ENCODE data around the gene MRPL9.

The MRPL9 gene

DNA sequence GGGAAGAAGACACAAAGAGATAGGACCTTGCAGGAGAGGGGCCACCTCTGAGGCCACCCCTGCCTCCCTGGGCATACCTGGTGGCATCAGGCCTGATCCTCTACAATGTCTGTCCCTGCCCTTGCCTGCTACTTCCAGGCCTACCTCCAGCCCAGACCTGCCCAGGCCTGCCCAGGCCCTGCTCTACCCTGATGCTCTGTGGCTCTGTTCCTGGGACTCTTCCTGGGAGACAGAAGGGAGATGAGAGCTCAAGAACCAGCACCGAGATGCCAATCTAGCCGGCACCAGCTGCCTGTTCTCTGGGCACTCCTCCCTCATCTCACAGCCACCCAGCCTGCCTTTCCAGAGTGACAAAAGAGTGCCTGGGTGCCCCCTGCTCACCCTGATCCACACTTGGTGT lies 49.4 kb downstream of the MRPL9 start:
- POLR2A ChIA-PET = no interaction called here
- H3K36me3 ChIP-seq (ENCODE audit: control insufficient read depth in 4 of 4, insufficient read depth in 4 of 4, low read length in 3 of 4) = no peaks in the 10 kb centered on the region
- H3K9me3 ChIP-seq (ENCODE audit: control extremely low read depth in 1 of 5, control insufficient read depth in 4 of 5, insufficient read depth in 2 of 5, low read depth in 1 of 5, low read length in 4 of 5) = no peaks in the 10 kb centered on the region
- no peak overlapping the region for H3K4me3 ChIP-seq (ENCODE audit: control insufficient read depth in 1 of 7, extremely low read depth in 1 of 7, insufficient read depth in 4 of 7, low read depth in 2 of 7, low read length in 6 of 7)
- DNase-seq = no peak
- H3K27ac ChIP-seq (ENCODE audit: insufficient read depth in 1 of 2, low read depth in 1 of 2, low read length in 2 of 2, poor library complexity in 1 of 2, severe bottlenecking in 2 of 2) = no peak overlapping the region
- peaks cover 7 to 53% (median 23%) of the 10 kb centered on the region in 5 experiments for H3K27me3 ChIP-seq (replicated peaks in 2 of 5; ENCODE audit: control insufficient read depth in 4 of 5, insufficient read depth in 5 of 5, low read length in 4 of 5)
- CTCF ChIA-PET = interaction anchor here (1.0 to 1.1 kb wide), 3 partner anchors 21 to 167 kb away, joined by 3 read pairs; no protein-coding TSS in a partner anchor
- WGBS (ENCODE audit: insufficient coverage) = 93% methylated on average over 2 of the region's 2 CpGs
- H3K4me1 ChIP-seq (ENCODE audit: control extremely low read depth in 1 of 4, control insufficient read depth in 4 of 4, insufficient read depth in 4 of 4, low read length in 3 of 4) = peaks cover 0 to 6% (median 3%) of the 10 kb centered on the region in 4 experiments

DNA sequence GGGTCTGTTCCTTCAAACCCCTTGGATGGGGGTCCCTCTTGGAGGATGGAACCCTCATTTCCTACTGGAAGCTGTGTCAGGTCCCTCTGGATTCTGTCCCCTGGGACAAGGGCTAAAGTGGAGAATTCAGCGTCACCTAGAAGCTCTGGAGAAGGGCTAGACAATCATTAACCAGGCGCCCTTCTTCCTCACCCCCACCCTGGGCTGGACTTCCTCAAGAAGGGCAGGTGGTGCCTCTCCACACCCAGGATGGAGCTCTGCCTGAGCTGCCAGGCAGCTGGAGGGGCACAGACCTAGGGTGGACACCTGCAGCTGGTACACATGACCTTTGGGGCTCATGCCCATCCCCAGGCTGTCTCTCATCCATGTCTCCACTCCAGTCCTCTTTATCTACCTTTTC lies 50.3 kb downstream of the MRPL9 start:
- Histone ChIP-seq H3K36me3 (ENCODE audit: control insufficient read depth in 4 of 4, insufficient read depth in 4 of 4, low read length in 3 of 4) (no peaks in the 10 kb centered on the region), H3K27me3 (replicated peaks in 2 of 5; ENCODE audit: control insufficient read depth in 4 of 5, insufficient read depth in 5 of 5, low read length in 4 of 5) (peaks cover 7 to 45% (median 15%) of the 10 kb centered on the region in 5 experiments), H3K9me3 (ENCODE audit: control extremely low read depth in 1 of 5, control insufficient read depth in 4 of 5, insufficient read depth in 2 of 5, low read depth in 1 of 5, low read length in 4 of 5) (no peaks in the 10 kb centered on the region), H3K4me3 (ENCODE audit: control insufficient read depth in 1 of 7, extremely low read depth in 1 of 7, insufficient read depth in 4 of 7, low read depth in 2 of 7, low read length in 6 of 7) (no peak overlapping the region), H3K27ac (ENCODE audit: insufficient read depth in 1 of 2, low read depth in 1 of 2, low read length in 2 of 2, poor library complexity in 1 of 2, severe bottlenecking in 2 of 2) (no peak overlapping the region), H3K4me1 (ENCODE audit: control extremely low read depth in 1 of 4, control insufficient read depth in 4 of 4, insufficient read depth in 4 of 4, low read length in 3 of 4) (peaks cover 0 to 6% (median 3%) of the 10 kb centered on the region in 4 experiments)
- no peak for DNase-seq
- ChIA-PET POLR2A (no interaction called here), CTCF (interaction anchor here (1.0 kb wide), 1 partner anchor 22 kb away, joined by 3 read pairs; no protein-coding TSS in a partner anchor)
- 78% methylated on average over 1 of the region's 2 CpGs for WGBS (ENCODE audit: insufficient coverage)

DNA sequence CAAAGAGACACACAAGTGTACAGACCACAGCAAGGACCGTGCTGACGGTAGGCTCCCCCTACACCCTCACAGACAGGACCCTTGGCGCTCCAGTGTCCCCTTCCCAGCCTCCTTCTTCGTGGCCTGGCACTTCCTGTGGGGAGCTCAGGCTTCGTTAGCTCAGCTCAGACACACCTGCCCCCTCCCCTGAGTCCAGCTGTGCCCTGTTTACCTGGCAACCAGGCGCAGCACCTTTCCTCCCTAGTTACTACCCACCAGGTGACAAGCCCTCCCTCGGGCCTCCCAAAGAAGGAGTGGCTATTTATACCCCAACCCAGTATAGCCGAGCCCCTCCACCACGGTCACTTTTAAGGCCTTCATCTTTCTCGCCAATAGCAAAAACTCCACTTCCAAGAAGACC lies 51.3 kb downstream of the MRPL9 start:
- peaks cover 0 to 7% (median 5%) of the 10 kb centered on the region in 4 experiments for H3K4me1 ChIP-seq (ENCODE audit: control extremely low read depth in 1 of 4, control insufficient read depth in 4 of 4, insufficient read depth in 4 of 4, low read length in 3 of 4)
- CTCF ChIA-PET = no interaction called here

GRCh38 chr1:151711044-151711800 lies 52.1 kb downstream of the MRPL9 start:
- WGBS (ENCODE audit: insufficient coverage) = 91% methylated on average over 13 of the region's 21 CpGs
- Histone ChIP-seq H3K27ac (ENCODE audit: insufficient read depth in 1 of 2, low read depth in 1 of 2, low read length in 2 of 2, poor library complexity in 1 of 2, severe bottlenecking in 2 of 2) (no peak overlapping the region), H3K4me1 (ENCODE audit: control extremely low read depth in 1 of 4, control insufficient read depth in 4 of 4, insufficient read depth in 4 of 4, low read length in 3 of 4) (peaks cover 0 to 9% (median 8%) of the 10 kb centered on the region in 4 experiments), H3K4me3 (ENCODE audit: control insufficient read depth in 1 of 7, extremely low read depth in 1 of 7, insufficient read depth in 4 of 7, low read depth in 2 of 7, low read length in 6 of 7) (no peak overlapping the region), H3K36me3 (ENCODE audit: control insufficient read depth in 4 of 4, insufficient read depth in 4 of 4, low read length in 3 of 4) (no peaks in the 10 kb centered on the region), H3K9me3 (ENCODE audit: control extremely low read depth in 1 of 5, control insufficient read depth in 4 of 5, insufficient read depth in 2 of 5, low read depth in 1 of 5, low read length in 4 of 5) (no peaks in the 10 kb centered on the region), H3K27me3 (replicated peaks in 2 of 5; ENCODE audit: control insufficient read depth in 4 of 5, insufficient read depth in 5 of 5, low read length in 4 of 5) (peaks cover 0 to 28% (median 7%) of the 10 kb centered on the region in 5 experiments)
- ChIA-PET POLR2A (no interaction called here), CTCF (no interaction called here)
- no peak for DNase-seq

More for the DNA sequence above, 51.3 kb downstream of the MRPL9 start:
- no peak overlapping the region for H3K4me3 ChIP-seq (ENCODE audit: control insufficient read depth in 1 of 7, extremely low read depth in 1 of 7, insufficient read depth in 4 of 7, low read depth in 2 of 7, low read length in 6 of 7)
- H3K27ac ChIP-seq (ENCODE audit: insufficient read depth in 1 of 2, low read depth in 1 of 2, low read length in 2 of 2, poor library complexity in 1 of 2, severe bottlenecking in 2 of 2) = no peak overlapping the region
- no peaks in the 10 kb centered on the region for H3K36me3 ChIP-seq (ENCODE audit: control insufficient read depth in 4 of 4, insufficient read depth in 4 of 4, low read length in 3 of 4)
- H3K9me3 ChIP-seq (ENCODE audit: control extremely low read depth in 1 of 5, control insufficient read depth in 4 of 5, insufficient read depth in 2 of 5, low read depth in 1 of 5, low read length in 4 of 5) = no peaks in the 10 kb centered on the region
- peaks cover 0 to 34% (median 8%) of the 10 kb centered on the region in 5 experiments for H3K27me3 ChIP-seq (replicated peaks in 2 of 5; ENCODE audit: control insufficient read depth in 4 of 5, insufficient read depth in 5 of 5, low read length in 4 of 5)
- no peak for DNase-seq
- POLR2A ChIA-PET = no interaction called here
- 78% methylated on average over 10 of the region's 10 CpGs for WGBS (ENCODE audit: insufficient coverage)

- Histone ChIP-seq H3K4me3 (ENCODE audit: control insufficient read depth in 1 of 7, extremely low read depth in 1 of 7, insufficient read depth in 4 of 7, low read depth in 2 of 7, low read length in 6 of 7) (no peak overlapping the region), H3K27ac (ENCODE audit: insufficient read depth in 1 of 2, low read depth in 1 of 2, low read length in 2 of 2, poor library complexity in 1 of 2, severe bottlenecking in 2 of 2) (no peak overlapping the region), H3K4me1 (ENCODE audit: control extremely low read depth in 1 of 4, control insufficient read depth in 4 of 4, insufficient read depth in 4 of 4, low read length in 3 of 4) (peaks cover 0 to 9% (median 8%) of the 10 kb centered on the region in 4 experiments), H3K9me3 (ENCODE audit: control extremely low read depth in 1 of 5, control insufficient read depth in 4 of 5, insufficient read depth in 2 of 5, low read depth in 1 of 5, low read length in 4 of 5) (no peaks in the 10 kb centered on the region), H3K36me3 (ENCODE audit: control insufficient read depth in 4 of 4, insufficient read depth in 4 of 4, low read length in 3 of 4) (no peaks in the 10 kb centered on the region), H3K27me3 (replicated peaks in 2 of 5; ENCODE audit: control insufficient read depth in 4 of 5, insufficient read depth in 5 of 5, low read length in 4 of 5) (peaks cover 0 to 19% (median 4%) of the 10 kb centered on the region in 5 experiments)
- ChIA-PET POLR2A (no interaction called here), CTCF (no interaction called here)
- DNase-seq = peak in 2 of 3 donors; percentile 27 to 30
- WGBS (ENCODE audit: insufficient coverage) = 100% methylated on average over 2 of the region's 15 CpGs
Observed at GRCh38 chr1:151710187-151710840, 53.0 kb downstream of the MRPL9 start.

Data from common myeloid progenitor, CD34-positive (primary cell).